Spleen (tissue), 11 donors: ENCODE results near the gene NOXRED1. TPM values are rescaled to one million over a fixed set of nuclear protein-coding genes. Genes with fewer than 3 reads are reported as not detected.

Experiments used
- DNase-seq: peaks from one replicate; pipeline ENCODE4 v3.0.0-alpha.2; 2020
- H3K27ac ChIP-seq, 8 donors: fragments of 200-600 bp; sonication (generic) in 7 of 8; 1 replicate in 4 of 8; 2 replicates in 4 of 8; pipeline versions ENCODE4 v1.5.0 to v1.8.0; 2016 to 2021; ENCODE audit warnings: inconsistent platforms in 4 of 8, mild to moderate bottlenecking in 4 of 8, moderate library complexity in 1 of 8
- H3K27me3 ChIP-seq, 7 donors: fragments of 200-600 bp; sonication (generic) in 6 of 7; replicated peaks in 1 of 7; 1 replicate in 4 of 7; 2 replicates in 3 of 7; pipeline versions ENCODE4 v1.5.0 to v1.8.0; 2016 to 2021; ENCODE audit warnings: inconsistent platforms in 3 of 7, mild to moderate bottlenecking in 1 of 7
- H3K36me3 ChIP-seq, 6 donors: fragments of 200-600 bp; sonication (generic) in 5 of 6; 1 replicate in 4 of 6; 2 replicates in 2 of 6; pipeline versions ENCODE4 v1.5.0 to v1.8.0; 2016 to 2021; ENCODE audit warnings: inconsistent platforms in 2 of 6
- H3K4me1 ChIP-seq, 6 donors: fragments of 200-600 bp; sonication (generic) in 5 of 6; 1 replicate in 3 of 6; 2 replicates in 3 of 6; pipeline versions ENCODE4 v1.5.0 to v1.8.0; 2016 to 2021; ENCODE audit warnings: inconsistent platforms in 3 of 6
- H3K4me3 ChIP-seq, 8 donors: fragments of 200-600 bp; sonication (generic) in 7 of 8; 1 replicate in 4 of 8; 2 replicates in 4 of 8; pipeline versions ENCODE4 v1.5.0 to v1.8.0; 2016 to 2021; ENCODE audit warnings: inconsistent platforms in 4 of 8, mild to moderate bottlenecking in 4 of 8, moderate library complexity in 2 of 8
- H3K9me3 ChIP-seq, 8 donors: fragments of 200-600 bp; sonication (generic) in 7 of 8; 1 replicate in 4 of 8; 2 replicates in 4 of 8; pipeline versions ENCODE4 v1.5.0 to v1.8.0; 2016 to 2021; ENCODE audit warnings: inconsistent platforms in 4 of 8
- CTCF ChIP-seq, 11 experiments: fragments of 200-600 bp in 7 of 11; fragments of 450-650 bp in 4 of 11; sonication (generic) in 4 of 11; IDR thresholded peaks in 8 of 11; conservative IDR thresholded peaks in 3 of 11; 1 replicate in 7 of 11; 2 replicates in 4 of 11; pipeline versions ENCODE4 v1.4.0 to v1.8.0; 2016 to 2021; ENCODE audit warnings: antibody characterized with exemption in 11 of 11, inconsistent platforms in 4 of 11, mild to moderate bottlenecking in 1 of 11
- POLR2A ChIP-seq, 3 donors: fragments of 450-650 bp; IDR thresholded peaks; one replicate each; pipeline ENCODE4 v1.5.1; 2017; ENCODE audit warnings: antibody characterized with exemption in 3 of 3, mild to moderate bottlenecking in 1 of 3
- POLR2AphosphoS5 ChIP-seq, 3 donors: sonication (generic); formaldehyde crosslinking; IDR thresholded peaks; one replicate each; pipeline ENCODE4 v1.5.1; 2017; ENCODE audit warnings: antibody characterized with exemption in 3 of 3
- WGBS, 5 donors: extraction: QIAGEN DNeasy Blood & Tissue Kit in 3 of 5; methylation state at CpG; one replicate each; pipeline versions ENCODE4 v1.1.5 to v1.1.7; 2013 to 2018; 5-methylcytosine and 5-hydroxymethylcytosine counted together
- intact Hi-C: fragments of 100-400 bp; cut with DNase I; formaldehyde crosslinking; loops from one replicate; pipeline ENCODE4 v1.15.0; 2023; ENCODE audit warnings: low total_unique reads
- polyA plus RNA-seq, 3 donors: library from polyadenylated mRNA; stranded (reverse); fragments of 200-250 nt; gene quantifications; one replicate each; pipeline ENCODE4 v1.2.1, GENCODE V29; 2013
- total RNA-seq, 7 donors: library from RNA; depleted of rRNA in 3 of 7; stranded (reverse); fragments of >200 nt in 3 of 7; fragmentation: NEBNext Ultra II Directional in 4 of 7; extraction: Animal tissue kit (Norgen Biotek cat#: 25700) in 4 of 7; gene quantifications; one replicate each; pipeline versions ENCODE4 v1.1.0 to v1.2.1, GENCODE V29; 2016 to 2021
- donor health status: healthy with polysubstance abuse.
- donor health status: DM: no; HTN: no; CAD: no; lungs with moderate emphysema.
- donor health status: DM: no; HTN: no; CAD: no.
- donor health status: Bipolar disorder and iron deficiency.
- donor health status: healthy.
- donor health status: DM: no; HTN: no; CAD: no.
- donor health status: DM: yes; HTN: yes; CAD: no.

NOXRED1 gene
- total and polyA plus RNA-seq, 10 donors: 0.30 to 1.2 (median 0.69) TPM

GRCh38 chr14:77356899-77357298 lies 66.4 kb downstream of the NOXRED1 start:
- Histone ChIP-seq H3K4me3 (no peak overlapping the region), H3K9me3 (no peaks in the 10 kb centered on the region), H3K27me3 (no peaks in the 10 kb centered on the region), H3K27ac (no peak overlapping the region), H3K4me1 (peaks cover 0 to 12% (median 0%) of the 10 kb centered on the region in 6 donors), H3K36me3 (peaks cover 0 to 11% (median 0%) of the 10 kb centered on the region in 6 donors)
- no peak for DNase-seq
- TF ChIP-seq POLR2AphosphoS5 (IDR thresholded peaks at IDR 0.05) (no peak), POLR2A (IDR thresholded peaks at IDR 0.05) (no peak), CTCF (IDR thresholded peaks at IDR 0.05 in 8 of 11, conservative IDR thresholded peaks at IDR 0.05 in 3 of 11) (no peak)
- WGBS, 5 donors: 92 to 97% (median 96%) methylated on average over 4 of the region's 4 CpGs
- intact Hi-C loops: no loop called here

GRCh38 chr14:77355811-77356210 lies 67.5 kb downstream of the NOXRED1 start:
- WGBS, 5 donors: 94 to 100% (median 99%) methylated on average over 4 of the region's 4 CpGs
- Histone ChIP-seq H3K36me3 (peaks cover 0 to 21% (median 4%) of the 10 kb centered on the region in 6 donors), H3K27me3 (no peaks in the 10 kb centered on the region), H3K27ac (no peak overlapping the region), H3K9me3 (no peaks in the 10 kb centered on the region), H3K4me3 (no peak overlapping the region), H3K4me1 (peaks cover 0 to 6% (median 0%) of the 10 kb centered on the region in 6 donors)
- TF ChIP-seq POLR2AphosphoS5 (IDR thresholded peaks at IDR 0.05): no peak
- TF ChIP-seq POLR2A (IDR thresholded peaks at IDR 0.05): no peak
- DNase-seq: no peak
- intact Hi-C loops: no loop called here

GRCh38 chr14:77353469-77354141 lies 69.7 kb downstream of the NOXRED1 start:
- no peak overlapping the region for H3K4me3 ChIP-seq
- H3K9me3 ChIP-seq: no peaks in the 10 kb centered on the region
- H3K4me1 ChIP-seq: peaks cover 0 to 1% (median 0%) of the 10 kb centered on the region in 6 donors
- 91 to 93% (median 92%) methylated on average over 5 of the region's 5 CpGs for WGBS, 5 donors
- TF ChIP-seq CTCF (IDR thresholded peaks at IDR 0.05 in 8 of 11, conservative IDR thresholded peaks at IDR 0.05 in 3 of 11): no peak
- H3K27me3 ChIP-seq: no peaks in the 10 kb centered on the region
- intact Hi-C loops: no loop called here
- DNase-seq: no peak
- peaks cover 0 to 38% (median 16%) of the 10 kb centered on the region in 6 donors for H3K36me3 ChIP-seq
- no peak overlapping the region for H3K27ac ChIP-seq

- TF ChIP-seq CTCF (IDR thresholded peaks at IDR 0.05 in 8 of 11, conservative IDR thresholded peaks at IDR 0.05 in 3 of 11): no peak
- TF ChIP-seq POLR2AphosphoS5 (IDR thresholded peaks at IDR 0.05): no peak
- no peak for TF ChIP-seq POLR2A (IDR thresholded peaks at IDR 0.05)
- Histone ChIP-seq H3K36me3 (peaks cover 0 to 61% (median 30%) of the 10 kb centered on the region in 6 donors), H3K27ac (peak overlapping the region in 4 of 8 donors; percentile 37 to 60 (median 38)), H3K4me3 (no peak overlapping the region), H3K4me1 (peaks cover 0 to 19% (median 5%) of the 10 kb centered on the region in 6 donors), H3K27me3 (no peaks in the 10 kb centered on the region), H3K9me3 (no peaks in the 10 kb centered on the region)
- DNase-seq: no peak
- intact Hi-C loops: no loop called here
- WGBS, 5 donors: 24 to 42% (median 36%) methylated on average over 3 of the region's 3 CpGs
Measured at GRCh38 chr14:77347751-77348150, 75.6 kb downstream of the NOXRED1 start.
